ENCODE results near the gene KHDRBS2.
A peak's percentile ranks its signal among the peaks of the same experiment; 100 is the strongest.

Gene KHDRBS2

DNA sequence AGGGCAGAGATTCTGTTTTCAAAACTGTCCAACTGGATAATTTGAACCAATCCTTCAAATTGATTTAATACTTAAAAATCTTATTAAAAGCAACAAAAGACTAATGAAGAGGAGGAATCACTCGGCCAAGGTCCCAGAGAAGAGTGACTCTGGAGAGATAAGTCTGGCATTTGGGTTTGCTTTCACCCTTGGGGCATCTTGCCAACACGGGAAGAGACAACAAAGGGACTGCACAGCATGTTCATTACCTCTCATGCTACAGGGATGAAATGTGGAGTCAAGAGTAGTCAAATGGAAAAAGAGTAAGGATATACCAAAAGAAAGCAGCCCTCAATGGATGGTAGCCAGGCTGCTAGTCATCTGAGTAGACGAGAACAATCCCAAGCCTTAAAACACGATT, 68.2 kb downstream of the KHDRBS2 start:
- TF ChIP-seq EZH2phosphoT487 (conservative IDR thresholded peaks at IDR 0.05; ENCODE audit: low read length), result no peak
- TF ChIP-seq, protein P1, sequence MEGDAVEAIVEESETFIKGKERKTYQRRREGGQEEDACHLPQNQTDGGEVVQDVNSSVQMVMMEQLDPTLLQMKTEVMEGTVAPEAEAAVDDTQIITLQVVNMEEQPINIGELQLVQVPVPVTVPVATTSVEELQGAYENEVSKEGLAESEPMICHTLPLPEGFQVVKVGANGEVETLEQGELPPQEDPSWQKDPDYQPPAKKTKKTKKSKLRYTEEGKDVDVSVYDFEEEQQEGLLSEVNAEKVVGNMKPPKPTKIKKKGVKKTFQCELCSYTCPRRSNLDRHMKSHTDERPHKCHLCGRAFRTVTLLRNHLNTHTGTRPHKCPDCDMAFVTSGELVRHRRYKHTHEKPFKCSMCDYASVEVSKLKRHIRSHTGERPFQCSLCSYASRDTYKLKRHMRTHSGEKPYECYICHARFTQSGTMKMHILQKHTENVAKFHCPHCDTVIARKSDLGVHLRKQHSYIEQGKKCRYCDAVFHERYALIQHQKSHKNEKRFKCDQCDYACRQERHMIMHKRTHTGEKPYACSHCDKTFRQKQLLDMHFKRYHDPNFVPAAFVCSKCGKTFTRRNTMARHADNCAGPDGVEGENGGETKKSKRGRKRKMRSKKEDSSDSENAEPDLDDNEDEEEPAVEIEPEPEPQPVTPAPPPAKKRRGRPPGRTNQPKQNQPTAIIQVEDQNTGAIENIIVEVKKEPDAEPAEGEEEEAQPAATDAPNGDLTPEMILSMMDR (IDR thresholded peaks at IDR 0.05; ENCODE audit: insufficient read depth, low read length, poor library complexity, severe bottlenecking), result no peak
- Histone ChIP-seq H3K36me3 (ENCODE audit: low read length) (no peaks in the 10 kb centered on the region), H3K9me3 (ENCODE audit: insufficient read depth, low read length) (no peaks in the 10 kb centered on the region), H4K20me1 (ENCODE audit: low read depth, low read length) (no peaks in the 10 kb centered on the region), H3K9me2 (replicated peaks; ENCODE audit: insufficient read depth, low read length) (no peaks in the 10 kb centered on the region), H3F3A (ENCODE audit: insufficient read depth) (no peaks in the 10 kb centered on the region), H3K4me2 (ENCODE audit: low read depth, low read length, poor library complexity, severe bottlenecking) (no peak overlapping the region), H3K79me2 (ENCODE audit: insufficient read depth, low read length) (no peaks in the 10 kb centered on the region), H3K4me3 (ENCODE audit: insufficient read depth, low read length, poor library complexity, severe bottlenecking) (no peak overlapping the region), H3K27ac (ENCODE audit: low read depth, low read length) (no peak overlapping the region), H3K27me3 (ENCODE audit: low read length) (no peaks in the 10 kb centered on the region), H2AFZ (ENCODE audit: low read depth, low read length, severe bottlenecking) (peak overlapping the region; percentile 37), H3K9ac (ENCODE audit: low read length) (no peak overlapping the region)

DNA sequence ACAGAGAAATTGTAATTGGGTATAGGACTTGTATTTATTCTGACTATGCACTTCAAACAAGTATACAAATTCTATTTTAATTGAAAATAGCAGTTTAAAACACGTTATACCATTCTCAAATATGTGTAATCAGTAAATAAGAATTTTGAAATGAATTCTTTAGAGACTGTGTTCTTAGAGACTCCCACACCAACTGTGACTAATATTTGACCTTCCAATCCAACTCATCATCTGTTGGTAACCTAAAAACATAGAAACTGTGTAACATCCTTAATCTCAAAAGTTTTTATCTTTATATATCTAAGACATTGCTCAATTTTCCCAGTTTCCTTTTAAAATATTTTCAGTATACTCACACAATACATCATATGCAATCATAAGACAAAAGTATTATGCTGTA, 83.9 kb downstream of the KHDRBS2 start:
- Histone ChIP-seq H3F3A (ENCODE audit: insufficient read depth) (no peaks in the 10 kb centered on the region), H3K27me3 (ENCODE audit: low read length) (no peaks in the 10 kb centered on the region), H3K79me2 (ENCODE audit: insufficient read depth, low read length) (no peaks in the 10 kb centered on the region), H3K9ac (ENCODE audit: low read length) (no peak overlapping the region), H4K20me1 (ENCODE audit: low read depth, low read length) (no peaks in the 10 kb centered on the region), H3K9me2 (replicated peaks; ENCODE audit: insufficient read depth, low read length) (no peaks in the 10 kb centered on the region), H3K36me3 (ENCODE audit: low read length) (no peaks in the 10 kb centered on the region), H3K4me3 (ENCODE audit: insufficient read depth, low read length, poor library complexity, severe bottlenecking) (no peak overlapping the region), H3K4me2 (ENCODE audit: low read depth, low read length, poor library complexity, severe bottlenecking) (no peak overlapping the region), H2AFZ (ENCODE audit: low read depth, low read length, severe bottlenecking) (no peak overlapping the region), H3K27ac (ENCODE audit: low read depth, low read length) (no peak overlapping the region), H3K9me3 (ENCODE audit: insufficient read depth, low read length) (no peaks in the 10 kb centered on the region)
- TF ChIP-seq, protein P1 (IDR thresholded peaks at IDR 0.05; ENCODE audit: insufficient read depth, low read length, poor library complexity, severe bottlenecking), result no peak
- no peak for TF ChIP-seq EZH2phosphoT487 (conservative IDR thresholded peaks at IDR 0.05; ENCODE audit: low read length)

DNA sequence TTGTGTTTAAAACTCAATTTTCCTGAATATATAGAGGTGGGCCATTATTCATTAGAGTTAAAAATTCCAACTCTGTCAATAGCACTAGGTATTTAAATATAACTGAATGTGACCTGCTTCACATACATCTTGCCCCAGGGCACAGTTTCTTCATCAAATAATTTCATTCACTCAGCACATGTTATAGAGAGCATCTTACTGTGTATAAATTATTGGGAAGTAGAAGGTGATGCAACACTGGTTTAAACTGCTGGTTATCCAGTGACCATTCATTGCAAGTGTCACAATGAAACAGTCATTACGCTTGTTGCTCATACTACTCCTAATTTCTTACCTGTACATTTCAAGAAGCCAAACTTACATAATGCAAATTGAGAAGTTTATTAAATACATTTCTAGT, 93.4 kb downstream of the KHDRBS2 start:
- Histone ChIP-seq H3K79me2 (ENCODE audit: insufficient read depth, low read length) (no peaks in the 10 kb centered on the region), H3K4me2 (ENCODE audit: low read depth, low read length, poor library complexity, severe bottlenecking) (no peak overlapping the region)

More for the DNA sequence above, 93.4 kb downstream of the KHDRBS2 start:
- no peaks in the 10 kb centered on the region for H3K36me3 ChIP-seq (ENCODE audit: low read length)
- H3F3A ChIP-seq (ENCODE audit: insufficient read depth), result no peaks in the 10 kb centered on the region
- no peak overlapping the region for H3K9ac ChIP-seq (ENCODE audit: low read length)
- no peaks in the 10 kb centered on the region for H3K27me3 ChIP-seq (ENCODE audit: low read length)
- H3K9me2 ChIP-seq (replicated peaks; ENCODE audit: insufficient read depth, low read length), result no peaks in the 10 kb centered on the region
- no peak overlapping the region for H3K4me3 ChIP-seq (ENCODE audit: insufficient read depth, low read length, poor library complexity, severe bottlenecking)
- no peak overlapping the region for H3K27ac ChIP-seq (ENCODE audit: low read depth, low read length)
- no peaks in the 10 kb centered on the region for H4K20me1 ChIP-seq (ENCODE audit: low read depth, low read length)
- no peak overlapping the region for H2AFZ ChIP-seq (ENCODE audit: low read depth, low read length, severe bottlenecking)
- H3K9me3 ChIP-seq (ENCODE audit: insufficient read depth, low read length), result no peaks in the 10 kb centered on the region
- TF ChIP-seq EZH2phosphoT487 (conservative IDR thresholded peaks at IDR 0.05; ENCODE audit: low read length), result no peak
- TF ChIP-seq, protein P1 (IDR thresholded peaks at IDR 0.05; ENCODE audit: insufficient read depth, low read length, poor library complexity, severe bottlenecking), result no peak
